K562 (cell line): Measurements from ENCODE around the gene USH1G. TPM values are rescaled to one million over a fixed set of nuclear protein-coding genes. Genes with fewer than 3 reads are reported as not detected.

Experiments used
- ATAC-seq: fragments of 200-7000 bp; cut with Tn5 transposase; 3 replicates; pipeline ENCODE4 v1.9.1; 2020; ENCODE audit warnings: moderate library complexity
- BruUV-seq: library from RNA; stranded (reverse); fragments of 400-500 nt; replicated peaks from 2 replicates; lab custom pipeline; 2021; lab: Mats Ljungman, UMichigan
- CTCF ChIA-PET: fragments of 300-600 bp; formaldehyde crosslinking; extraction: SDS; loops from one replicate; lab custom pipeline; 2021; ENCODE audit warnings: low intra/inter-chr PET ratio; lab: Yijun Ruan, JAX
- POLR2A ChIA-PET: fragments of 300-600, 350-650 bp; sonication (Branson Sonifier 250); formaldehyde crosslinking; extraction: SDS; loops from one replicate; lab custom pipeline; 2021; ENCODE audit warnings: antibody characterized with exemption, inconsistent platforms; lab: Yijun Ruan, JAX
- DNase-seq, 4 experiments: peaks; one replicate each; pipeline versions ENCODE4 v3.0.0 to v3.0.0-alpha.2; 2011 to 2018; ENCODE audit warnings: low spot score in 3 of 4, mixed read lengths in 3 of 4; ENCODE audit errors: extremely low read depth in 1 of 4
- FAIRE-seq: peaks from 2 replicates; lab custom pipeline; 2011; peaks lifted over from hg19 to GRCh38; lab: Jason Lieb, UNC
- H2AFZ ChIP-seq: 2 replicates; pipeline ENCODE4 v1.6.0; 2011; ENCODE audit warnings: low read depth, low read length, control low read depth, inconsistent platforms
- H3K27ac ChIP-seq: fragments of 200-600 bp; 3 replicates; pipeline ENCODE4 v1.8.0; 2011; ENCODE audit warnings: low read depth, mild to moderate bottlenecking, control low read depth, inconsistent platforms, low read length, moderate library complexity, mixed read lengths; ENCODE audit errors: extremely low read depth
- H3K27me3 ChIP-seq, 2 experiments: fragments of 300-600 bp in 1 of 2; 2 replicates in 1 of 2; 3 replicates in 1 of 2; pipeline versions ENCODE4 v1.6.0 to v1.8.0; 2011; ENCODE audit warnings: inconsistent platforms in 2 of 2, low read length in 2 of 2, mild to moderate bottlenecking in 1 of 2, mixed read lengths in 1 of 2, moderate library complexity in 1 of 2; ENCODE audit not compliant: control insufficient read depth in 2 of 2, insufficient read depth in 2 of 2
- H3K36me3 ChIP-seq: fragments of 300-600 bp; 3 replicates; pipeline ENCODE4 v1.8.0; 2011; ENCODE audit warnings: mild to moderate bottlenecking, low read length, inconsistent platforms; ENCODE audit not compliant: control insufficient read depth, insufficient read depth
- H3K4me1 ChIP-seq, 2 experiments: fragments of 200-600 bp in 1 of 2; replicated peaks in 1 of 2; 2 replicates in 1 of 2; 3 replicates in 1 of 2; pipeline versions ENCODE4 v1.5.1 to v1.8.0; 2011; ENCODE audit warnings: inconsistent platforms in 2 of 2, low read length in 2 of 2, mild to moderate bottlenecking in 1 of 2, mixed read lengths in 1 of 2, moderate library complexity in 1 of 2; ENCODE audit not compliant: control insufficient read depth in 2 of 2, insufficient read depth in 2 of 2
- H3K4me2 ChIP-seq: 2 replicates; pipeline ENCODE4 v1.6.1; 2011; ENCODE audit warnings: low read length, control low read depth, inconsistent platforms, mixed read lengths; ENCODE audit not compliant: insufficient read depth
- H3K4me3 ChIP-seq: fragments of 200-600 bp; sonication (generic), shearing (Covaris generic); 2 replicates; pipeline ENCODE4 v1.5.1; 2016; ENCODE audit warnings: control low read depth, inconsistent platforms
- H3K79me2 ChIP-seq: fragments of 200-600 bp; 3 replicates; pipeline ENCODE4 v1.8.0; 2011; ENCODE audit warnings: low read length, inconsistent platforms; ENCODE audit not compliant: control insufficient read depth, insufficient read depth
- H3K9ac ChIP-seq, 2 experiments: 2 replicates each; pipeline versions ENCODE4 v1.6.0 to v1.6.1; 2011; ENCODE audit warnings: low read depth in 2 of 2, low read length in 2 of 2, control low read depth in 1 of 2, inconsistent platforms in 1 of 2, mild to moderate bottlenecking in 1 of 2, mixed read lengths in 1 of 2; ENCODE audit not compliant: insufficient read depth in 1 of 2
- H3K9me1 ChIP-seq: one replicate; pipeline ENCODE4 v1.6.0; 2011; ENCODE audit warnings: inconsistent platforms, mild to moderate bottlenecking, low read length, moderate library complexity; ENCODE audit not compliant: control insufficient read depth, insufficient read depth
- H3K9me3 ChIP-seq: replicated peaks from 2 replicates; pipeline ENCODE4 v1.5.1; 2011; ENCODE audit warnings: low read depth, low read length, inconsistent platforms; ENCODE audit not compliant: control insufficient read depth, insufficient read depth
- H4K20me1 ChIP-seq: replicated peaks from 2 replicates; pipeline ENCODE4 v1.6.1; 2011; ENCODE audit warnings: low read length, inconsistent platforms, mixed read lengths; ENCODE audit not compliant: control insufficient read depth, insufficient read depth
- GTF2B ChIP-seq: IDR thresholded peaks from 2 replicates; pipeline ENCODE4 v1.6.1; 2011; ENCODE audit not compliant: insufficient read length; ENCODE audit errors: extremely low read depth
- IRF1 ChIP-seq: sonication (generic); formaldehyde crosslinking; IDR thresholded peaks from 2 replicates; pipeline ENCODE4 v1.8.0; 2022; ENCODE audit warnings: missing genetic modification reagents, mild to moderate bottlenecking, borderline replicate concordance
- KDM4B ChIP-seq, 2 experiments: fragments of 450-650 bp in 1 of 2; sonication (generic) in 1 of 2; IDR thresholded peaks; 2 replicates each; pipeline ENCODE4 v1.6.1; 2016 to 2017; ENCODE audit warnings: borderline replicate concordance in 2 of 2, antibody characterized with exemption in 1 of 2, low read depth in 1 of 2, mild to moderate bottlenecking in 1 of 2
- L3MBTL2 ChIP-seq: fragments of 450-650 bp; IDR thresholded peaks from 2 replicates; pipeline ENCODE4 v1.6.1; 2016; ENCODE audit warnings: mild to moderate bottlenecking, moderate library complexity
- MEIS2 ChIP-seq: fragments of 450-650 bp; IDR thresholded peaks from 2 replicates; pipeline ENCODE4 v1.6.1; 2014; ENCODE audit warnings: mild to moderate bottlenecking; ENCODE audit not compliant: partially characterized antibody
- MYBL2 ChIP-seq, 2 experiments: fragments of 450-650 bp in 1 of 2; sonication (generic) in 1 of 2; formaldehyde crosslinking in 1 of 2; IDR thresholded peaks; 2 replicates each; pipeline versions ENCODE4 v1.6.1 to v1.8.1; 2017 to 2022; ENCODE audit warnings: borderline replicate concordance in 1 of 2, inconsistent platforms in 1 of 2, low read depth in 1 of 2, mild to moderate bottlenecking in 1 of 2, missing genetic modification reagents in 1 of 2, moderate library complexity in 1 of 2
- RAD21 ChIP-seq, 2 experiments: fragments of 250-450 bp in 1 of 2; fragments of 450-650 bp in 1 of 2; sonication (Bioruptor Pico) in 1 of 2; formaldehyde crosslinking in 1 of 2; IDR thresholded peaks in 1 of 2; conservative IDR thresholded peaks in 1 of 2; 2 replicates each; pipeline versions ENCODE4 v1.4.0 to v1.8.0; 2020 to 2022; ENCODE audit warnings: mild to moderate bottlenecking in 2 of 2, moderate library complexity in 1 of 2
- RREB1 ChIP-seq: fragments of 250-450 bp; sonication (Bioruptor Pico); IDR thresholded peaks from 2 replicates; pipeline ENCODE4 v1.4.0; 2020
- TCFL5 ChIP-seq: fragments of 250-450 bp; sonication (Bioruptor Pico); conservative IDR thresholded peaks from 2 replicates; pipeline ENCODE4 v1.6.1; 2021; ENCODE audit warnings: mild to moderate bottlenecking, moderate library complexity, matching md5 sums
- TFAP4 ChIP-seq: sonication (generic); formaldehyde crosslinking; IDR thresholded peaks from 2 replicates; pipeline ENCODE4 v1.8.0; 2022; ENCODE audit warnings: missing genetic modification reagents, mild to moderate bottlenecking, moderate library complexity, borderline replicate concordance
- ZNF133 ChIP-seq: fragments of 250-450 bp; sonication (Bioruptor Pico); IDR thresholded peaks from 2 replicates; pipeline ENCODE4 v1.4.0; 2020; ENCODE audit warnings: mild to moderate bottlenecking
- ZNF583 ChIP-seq: fragments of 250-450 bp; sonication (Bioruptor Pico); IDR thresholded peaks from 2 replicates; pipeline ENCODE4 v1.4.0; 2020
- WGBS: fragments of 100-300 bp; shearing (Covaris generic); methylation state at CpG from one replicate; pipeline ENCODE4 v1.1.6; 2016; ENCODE audit warnings: low coverage, mixed read lengths; ENCODE audit not compliant: insufficient coverage; ENCODE audit errors: missing lambda C conversion rate; 5-methylcytosine and 5-hydroxymethylcytosine counted together
- in situ Hi-C: fragments of 300-500 bp; cut with MboI; formaldehyde crosslinking; loops from 4 replicates; pipeline ENCODE4 v1.15.0; 2018; ENCODE audit warnings: inconsistent platforms, mixed read lengths
- intact Hi-C: fragments of 100-400 bp; cut with micrococcal nuclease; formaldehyde crosslinking; loops from 2 replicates; pipeline ENCODE4 v1.14.2; 2022
- polyA plus RNA-seq, 8 experiments: library from polyadenylated mRNA; depleted of rRNA in 4 of 8; stranded (reverse) in 5 of 8; unstranded in 3 of 8; fragments of >200 nt; fragmentation: Nextera tagmentation in 2 of 8; fragmentation: Illumina TruSeq in 1 of 8; extraction: Ambion mirVana in 2 of 8; extraction: Trizol in 1 of 8; gene quantifications; 2 replicates each; pipeline versions ENCODE4 v1.2.1 to v1.2.3, GENCODE V29; 2011 to 2014; ENCODE audit warnings: inconsistent platforms in 1 of 8, missing spikeins in 1 of 8
- total RNA-seq, 7 experiments: library from RNA; depleted of rRNA in 6 of 7; stranded (reverse); fragments of >200 nt in 6 of 7; fragmentation: Illumina TruSeq in 2 of 7; extraction: Trizol in 2 of 7; gene quantifications; 2 replicates each; pipeline versions ENCODE4 v1.2.1 to v1.2.3, GENCODE V29; 2011 to 2021; ENCODE audit warnings: low replicate concordance in 1 of 7

The USH1G gene
- total and polyA plus RNA-seq, 9 of the 15 experiments (the other 6 are each of a cell fraction or from before 2014, with no cell fraction given), result 0.22 to 1.00 (median 0.64) TPM; not detected in 2

- CTCF ChIA-PET, result interaction anchor here (1.0 kb wide), 1 partner anchor 31 kb away, joined by 3 read pairs; no protein-coding TSS in a partner anchor
- no TSS peak for BruUV-seq
Measured at GRCh38 chr17:74953134-74953687, 30.2 kb upstream of the USH1G start.

More at GRCh38 chr17:74953134-74953687, 30.2 kb upstream of the USH1G start:
- no peak overlapping the region for H3K4me3 ChIP-seq
- no peak overlapping the region for H3K27ac ChIP-seq
- peaks cover 0 to 41% of the 10 kb centered on the region in 2 experiments; a peak in 3 of 5 replicates for H3K4me1 ChIP-seq
- in situ Hi-C loops (no loop called here), intact Hi-C loops (no loop called here)
- no peaks in the 10 kb centered on the region for H3K9me1 ChIP-seq
- POLR2A ChIA-PET, result interaction anchor here (0.6 to 0.9 kb wide), 3 partner anchors 27 to 207 kb away, joined by 3 to 4 read pairs (median 3); no protein-coding TSS in a partner anchor
- no peaks in the 10 kb centered on the region for H3K36me3 ChIP-seq
- H4K20me1 ChIP-seq, result no peaks in the 10 kb centered on the region
- H3K9ac ChIP-seq, result peak overlapping the region in 1 of 2 experiments; percentile 64; a peak in 2 of 4 replicates
- TF ChIP-seq GTF2B (no peak), ZNF133 (CRISPR knock-in tag) (no peak), L3MBTL2 (no peak), TFAP4 (peak; percentile 26; the same call in 1 of the 2 replicates), RAD21 (CRISPR knock-in tag; conservative IDR thresholded peaks at IDR 0.05 in 1 of 2, IDR thresholded peaks at IDR 0.05 in 1 of 2) (no peak), IRF1 (CRISPR knock-in tag) (no peak), TCFL5 (no peak), MYBL2 (IDR thresholded peaks at IDR 0.05; ENCODE audit: low read depth) (no peak), MYBL2 (CRISPR knock-in tag; IDR thresholded peaks at IDR 0.05; ENCODE audit: borderline replicate concordance) (no peak), MEIS2 (peak; percentile 16), ZNF583 (CRISPR knock-in tag) (no peak), KDM4B (IDR thresholded peaks at IDR 0.05; ENCODE audit: borderline replicate concordance in 2 of 2, low read depth in 1 of 2) (no peak), RREB1 (CRISPR knock-in tag) (no peak)
- H3K27me3 ChIP-seq, result peaks cover 9 to 32% of the 10 kb centered on the region in 2 experiments; a peak in 3 of 5 replicates
- ATAC-seq (0 out of 3 replicates have a peak, but pooled peaks have one; percentile 33), FAIRE-seq (no peak), DNase-seq (no peak)
- peaks cover 4% of the 10 kb centered on the region; the same call in 1 of the 2 replicates for H3K9me3 ChIP-seq
- H3K79me2 ChIP-seq, result no peaks in the 10 kb centered on the region
- no peak overlapping the region for H2AFZ ChIP-seq
- 18% methylated on average over 11 of the region's 11 CpGs for WGBS
- H3K4me2 ChIP-seq, result no peak overlapping the region
